ENCODE results near the gene P2RY6.
A peak's percentile ranks its signal among the peaks of the same experiment; 100 is the strongest.

Gene P2RY6

DNA sequence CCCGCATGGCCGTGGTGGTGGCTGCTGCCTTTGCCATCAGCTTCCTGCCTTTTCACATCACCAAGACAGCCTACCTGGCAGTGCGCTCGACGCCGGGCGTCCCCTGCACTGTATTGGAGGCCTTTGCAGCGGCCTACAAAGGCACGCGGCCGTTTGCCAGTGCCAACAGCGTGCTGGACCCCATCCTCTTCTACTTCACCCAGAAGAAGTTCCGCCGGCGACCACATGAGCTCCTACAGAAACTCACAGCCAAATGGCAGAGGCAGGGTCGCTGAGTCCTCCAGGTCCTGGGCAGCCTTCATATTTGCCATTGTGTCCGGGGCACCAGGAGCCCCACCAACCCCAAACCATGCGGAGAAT is 25.1 kb downstream of the P2RY6 start:
- DNase-seq (ENCODE audit: low read depth), result no peak

DNA sequence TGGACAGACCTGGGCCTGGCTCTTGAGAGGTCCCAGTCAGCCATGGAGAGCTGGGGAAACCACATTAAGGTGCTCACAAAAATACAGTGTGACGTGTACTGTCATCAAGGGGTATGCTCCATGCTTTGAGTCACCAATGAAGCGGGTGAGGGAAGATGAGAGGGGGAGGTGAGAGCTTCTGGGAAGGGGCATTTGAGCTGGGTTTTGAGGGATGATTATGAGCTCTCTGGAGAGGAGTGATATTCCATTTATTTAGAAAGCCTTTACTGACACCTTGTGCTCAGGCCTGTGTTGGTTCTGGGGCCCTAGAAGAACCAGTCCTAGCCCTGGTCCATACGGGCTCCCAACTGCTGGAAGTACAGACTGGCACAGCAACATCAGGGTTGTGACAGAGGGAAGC is 25.6 kb downstream of the P2RY6 start:
- DNase-seq (ENCODE audit: low read depth), result no peak

DNA sequence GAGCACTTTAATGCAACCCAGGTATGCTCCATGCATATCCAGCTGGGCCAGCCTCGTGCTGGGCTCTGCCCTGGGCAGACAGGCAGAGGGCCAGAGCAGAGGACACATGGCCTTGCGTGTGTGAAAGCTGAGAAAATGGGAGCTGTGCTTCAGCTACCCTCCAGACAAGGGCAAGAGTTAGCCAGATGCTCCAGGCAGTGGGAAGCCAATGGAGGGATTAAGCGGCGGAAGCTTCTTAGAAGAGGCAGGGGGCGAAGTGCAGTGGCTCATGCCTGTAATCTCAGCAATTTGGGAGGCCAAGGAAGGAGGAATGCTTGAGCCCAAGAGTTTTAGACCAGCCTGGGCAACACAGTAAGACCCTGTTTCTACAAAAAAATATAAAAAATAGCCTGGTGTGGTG is 26.1 kb downstream of the P2RY6 start:
- DNase-seq (ENCODE audit: low read depth), result no peak

DNA sequence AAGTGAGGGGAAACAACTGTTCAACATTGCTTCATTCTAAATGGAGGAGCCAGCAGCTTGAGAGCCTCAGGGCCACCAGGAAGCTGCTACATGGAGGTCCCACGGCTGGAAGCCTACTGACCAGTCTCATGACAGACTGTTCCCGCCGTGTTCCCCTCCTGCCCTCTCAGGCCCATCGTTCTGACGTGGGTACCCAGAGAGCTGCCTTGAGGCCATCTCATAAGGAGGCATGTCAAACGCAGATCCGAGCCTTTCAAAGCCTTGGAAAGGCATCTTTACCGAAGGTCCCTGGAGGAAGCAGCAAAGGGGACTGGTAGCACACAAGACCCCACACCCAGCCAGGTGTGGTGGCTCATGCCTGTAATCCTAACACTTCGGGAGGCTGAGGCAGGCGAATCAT is 27.6 kb downstream of the P2RY6 start:
- no peak for DNase-seq (ENCODE audit: low read depth)

DNA sequence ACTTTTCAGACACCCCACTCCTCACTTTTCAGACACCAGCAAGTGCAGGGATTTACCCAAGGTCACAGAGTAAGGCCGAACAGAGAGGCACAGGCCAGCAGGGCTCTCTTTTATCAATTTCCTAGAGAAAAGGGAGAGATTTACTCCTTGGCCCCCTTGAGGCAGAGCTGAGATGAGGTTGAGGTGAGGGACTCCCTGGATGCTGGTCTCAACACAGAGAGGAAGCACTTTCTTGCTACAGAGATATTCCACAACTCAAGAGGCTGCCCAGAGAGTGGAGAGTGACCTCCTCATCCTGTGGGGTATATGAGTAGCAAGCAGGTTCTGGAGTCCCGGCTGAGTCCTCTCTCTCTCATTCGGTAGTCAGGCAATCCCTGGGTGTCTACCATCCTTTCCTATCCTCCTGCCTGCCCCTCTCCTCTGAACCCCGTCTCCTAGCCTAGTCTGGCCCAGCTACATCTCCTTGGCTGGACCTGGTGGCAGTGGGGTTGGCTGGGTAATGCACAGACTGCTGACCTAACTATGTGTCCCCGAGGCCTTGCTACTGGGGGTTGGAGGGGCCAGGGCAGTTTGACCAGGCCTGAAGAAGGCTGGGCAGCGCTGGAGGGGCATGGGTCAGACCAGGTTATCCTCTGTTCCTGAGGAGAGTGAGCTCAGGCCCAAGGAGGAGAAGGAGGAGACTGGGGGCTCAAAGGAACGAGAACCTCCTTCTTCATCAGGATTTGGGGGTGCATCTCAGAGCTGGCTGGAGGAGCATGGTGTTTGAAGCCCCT is 34.1 kb downstream of the P2RY6 start:
- DNase-seq (ENCODE audit: low read depth), result no peak

DNA sequence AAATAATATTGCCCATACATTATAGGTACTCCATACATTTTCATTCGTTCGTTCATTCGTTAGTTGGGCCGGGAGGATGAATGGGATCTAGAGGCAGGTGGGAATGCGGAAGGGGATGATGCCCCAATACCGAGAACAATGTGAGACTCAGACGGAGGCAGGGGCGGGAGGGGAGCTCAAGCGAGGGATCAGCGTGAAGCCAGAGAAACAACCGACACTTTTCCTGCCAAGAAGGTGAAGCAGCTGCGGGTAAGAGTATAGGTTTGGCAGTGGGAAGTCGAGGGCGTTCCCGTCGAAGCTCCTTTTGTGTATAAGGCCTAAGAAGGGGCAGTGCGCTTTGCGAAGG is 34.8 kb downstream of the P2RY6 start:
- no peak for DNase-seq (ENCODE audit: low read depth)

DNA sequence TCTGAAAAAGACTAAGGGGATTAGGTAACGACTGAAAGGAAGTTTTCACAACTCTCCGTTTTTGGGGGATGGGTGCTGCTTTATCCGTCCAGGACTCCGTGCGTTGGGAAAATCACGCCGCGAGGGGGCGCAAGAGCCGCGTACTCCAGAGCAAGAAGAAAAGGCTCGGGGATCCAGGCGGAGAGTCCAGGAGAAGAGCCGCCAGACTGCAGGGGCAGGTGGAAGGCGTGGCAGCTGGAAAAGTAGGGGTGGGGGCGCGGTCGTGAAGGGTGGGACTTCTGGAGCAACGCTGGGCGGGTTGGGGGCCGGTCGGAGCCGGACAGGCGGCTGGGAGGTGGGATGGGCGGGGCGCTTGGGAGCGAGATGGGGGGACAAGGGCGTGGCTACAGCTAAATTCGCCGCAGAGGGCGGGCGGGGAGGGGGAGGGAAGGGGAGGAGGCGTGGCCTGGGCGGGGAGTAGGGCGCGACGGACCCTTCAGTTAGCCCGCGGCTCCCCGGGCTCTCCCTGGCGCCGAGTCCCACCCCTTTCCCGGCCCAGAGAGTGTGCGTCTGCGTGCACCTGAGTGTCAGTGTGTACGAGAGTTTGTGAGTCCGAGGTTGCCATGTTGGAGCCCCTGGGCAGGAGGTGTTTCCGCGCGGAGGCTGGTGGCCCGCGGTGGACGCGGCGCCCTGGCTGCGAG is 35.3 kb downstream of the P2RY6 start:
- DNase-seq (ENCODE audit: low read depth), result peak; percentile 89

DNA sequence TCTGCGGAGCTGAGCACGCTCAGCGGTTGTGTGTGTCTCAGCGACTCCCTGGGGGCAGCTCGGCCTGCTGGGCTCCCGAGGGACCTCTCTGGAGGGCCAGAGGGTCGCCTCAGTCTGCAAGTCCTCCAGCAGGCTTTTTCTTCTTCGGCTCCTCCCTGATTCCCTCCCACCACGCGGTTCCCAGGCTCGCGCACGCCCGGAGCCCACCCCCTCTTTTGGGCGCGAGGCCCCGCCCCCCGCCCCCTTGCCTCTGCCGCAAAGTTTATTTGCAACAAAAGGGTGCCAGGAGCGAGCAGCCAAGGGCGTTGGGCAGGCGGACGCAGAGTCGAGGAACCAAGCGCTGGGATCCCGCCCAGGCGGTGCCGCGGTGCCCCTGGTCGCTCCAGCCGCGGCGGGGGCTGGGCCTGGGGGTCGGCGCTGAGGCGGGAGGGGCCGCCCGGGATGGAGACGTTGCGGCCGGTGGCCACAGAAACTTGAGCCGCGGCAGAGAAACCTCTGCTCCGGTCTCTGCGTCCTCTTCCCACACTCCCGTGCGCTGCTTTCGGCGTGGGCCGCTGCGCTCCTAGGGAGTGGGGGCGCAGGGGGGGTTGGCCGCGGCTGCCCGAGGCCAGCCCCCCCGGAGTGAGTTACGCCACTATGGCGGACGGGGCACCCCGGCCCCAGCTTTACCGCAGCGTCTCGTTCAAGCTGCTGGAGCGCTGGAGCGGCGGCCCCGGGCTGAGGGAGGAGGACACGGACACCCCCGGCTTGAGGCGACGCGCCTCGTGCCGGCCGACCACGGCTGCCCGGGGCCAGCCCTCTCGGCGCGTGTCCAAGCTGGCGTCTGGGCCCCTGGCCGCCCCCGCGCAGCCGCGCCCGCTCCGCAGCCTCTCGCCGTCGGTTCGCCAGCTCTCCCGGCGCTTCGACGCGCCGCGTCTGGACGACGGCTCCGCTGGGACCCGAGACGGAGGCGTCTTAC is 36.1 kb downstream of the P2RY6 start, which contains the start of gene ARHGEF17:
TSS of gene ARHGEF17 (plus strand) at position 274 of the 958 bp plus-strand sequence. CDS start at position 637, 363 bp downstream.
- DNase-seq (ENCODE audit: low read depth), result no peak

DNA sequence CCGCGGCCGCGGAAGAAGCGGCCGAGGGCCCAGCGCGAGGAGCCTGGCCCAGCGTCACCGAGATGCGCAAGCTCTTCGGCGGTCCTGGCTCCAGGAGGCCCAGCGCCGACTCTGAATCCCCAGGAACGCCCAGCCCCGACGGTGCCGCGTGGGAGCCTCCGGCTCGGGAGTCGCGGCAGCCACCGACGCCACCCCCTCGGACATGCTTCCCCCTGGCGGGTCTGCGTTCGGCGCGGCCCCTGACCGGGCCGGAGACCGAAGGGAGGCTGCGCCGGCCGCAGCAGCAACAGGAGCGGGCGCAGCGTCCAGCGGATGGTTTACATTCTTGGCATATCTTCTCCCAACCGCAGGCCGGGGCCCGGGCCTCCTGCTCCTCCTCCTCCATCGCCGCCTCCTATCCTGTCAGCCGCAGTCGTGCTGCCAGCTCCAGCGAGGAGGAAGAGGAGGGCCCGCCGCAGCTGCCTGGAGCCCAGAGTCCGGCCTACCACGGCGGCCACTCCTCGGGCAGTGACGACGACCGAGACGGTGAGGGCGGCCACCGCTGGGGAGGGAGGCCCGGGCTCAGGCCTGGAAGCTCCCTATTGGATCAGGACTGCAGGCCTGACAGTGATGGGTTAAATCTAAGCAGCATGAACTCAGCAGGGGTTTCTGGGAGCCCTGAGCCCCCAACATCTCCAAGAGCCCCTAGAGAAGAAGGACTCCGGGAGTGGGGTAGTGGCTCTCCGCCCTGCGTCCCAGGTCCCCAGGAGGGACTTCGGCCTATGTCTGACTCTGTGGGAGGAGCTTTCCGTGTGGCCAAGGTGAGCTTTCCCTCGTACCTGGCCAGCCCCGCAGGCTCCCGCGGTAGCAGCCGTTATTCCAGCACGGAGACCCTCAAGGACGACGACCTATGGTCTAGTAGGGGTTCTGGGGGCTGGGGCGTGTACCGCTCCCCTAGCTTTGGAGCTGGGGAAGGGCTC is 37.1 kb downstream of the P2RY6 start:
- DNase-seq (ENCODE audit: low read depth), result no peak

DNA sequence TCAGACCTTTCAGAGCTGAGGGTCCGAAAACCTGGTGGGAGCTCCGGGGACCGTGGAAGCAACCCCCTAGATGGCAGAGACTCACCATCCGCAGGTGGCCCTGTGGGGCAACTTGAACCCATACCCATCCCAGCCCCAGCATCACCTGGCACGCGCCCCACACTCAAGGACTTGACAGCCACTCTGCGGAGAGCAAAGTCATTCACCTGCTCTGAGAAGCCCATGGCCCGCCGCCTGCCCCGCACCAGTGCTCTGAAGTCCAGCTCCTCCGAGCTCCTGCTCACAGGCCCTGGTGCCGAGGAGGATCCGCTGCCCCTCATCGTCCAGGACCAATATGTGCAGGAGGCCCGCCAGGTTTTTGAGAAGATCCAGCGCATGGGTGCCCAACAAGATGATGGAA is 37.9 kb downstream of the P2RY6 start:
- DNase-seq (ENCODE audit: low read depth), result no peak

DNA sequence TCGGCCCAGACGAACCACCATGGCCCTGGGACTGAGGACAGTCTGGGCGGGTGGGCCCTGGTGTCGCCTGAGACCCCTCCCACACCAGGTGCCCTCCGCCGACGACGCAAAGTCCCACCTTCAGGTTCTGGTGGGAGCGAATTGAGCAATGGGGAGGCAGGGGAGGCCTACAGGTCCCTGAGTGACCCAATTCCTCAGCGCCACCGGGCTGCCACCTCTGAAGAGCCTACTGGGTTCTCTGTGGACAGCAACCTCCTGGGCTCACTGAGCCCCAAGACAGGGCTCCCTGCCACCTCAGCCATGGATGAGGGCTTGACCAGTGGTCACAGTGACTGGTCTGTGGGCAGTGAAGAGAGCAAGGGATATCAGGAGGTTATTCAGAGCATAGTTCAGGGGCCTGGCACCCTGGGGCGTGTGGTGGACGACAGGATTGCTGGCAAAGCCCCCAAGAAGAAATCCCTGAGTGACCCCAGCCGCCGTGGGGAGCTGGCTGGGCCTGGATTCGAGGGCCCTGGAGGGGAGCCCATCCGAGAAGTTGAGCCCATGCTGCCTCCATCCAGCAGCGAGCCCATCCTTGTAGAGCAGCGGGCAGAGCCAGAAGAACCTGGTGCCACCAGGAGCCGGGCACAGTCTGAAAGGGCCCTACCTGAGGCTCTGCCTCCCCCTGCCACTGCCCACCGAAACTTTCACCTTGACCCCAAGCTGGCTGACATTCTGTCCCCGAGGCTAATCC is 38.7 kb downstream of the P2RY6 start:
- DNase-seq (ENCODE audit: low read depth), result no peak

DNA sequence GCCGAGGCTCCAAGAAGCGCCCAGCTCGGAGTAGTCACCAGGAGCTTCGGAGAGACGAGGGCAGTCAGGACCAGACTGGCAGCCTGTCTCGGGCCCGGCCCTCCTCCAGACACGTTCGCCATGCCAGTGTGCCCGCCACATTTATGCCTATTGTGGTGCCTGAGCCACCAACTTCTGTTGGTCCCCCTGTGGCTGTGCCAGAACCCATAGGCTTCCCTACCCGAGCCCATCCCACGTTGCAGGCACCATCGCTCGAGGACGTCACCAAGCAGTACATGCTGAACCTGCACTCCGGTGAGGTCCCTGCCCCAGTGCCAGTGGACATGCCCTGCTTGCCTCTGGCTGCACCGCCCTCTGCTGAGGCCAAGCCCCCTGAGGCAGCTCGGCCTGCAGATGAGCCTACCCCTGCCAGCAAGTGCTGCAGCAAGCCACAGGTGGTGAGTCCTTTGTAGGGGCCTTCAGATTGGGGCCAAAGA is 39.3 kb downstream of the P2RY6 start:
- DNase-seq (ENCODE audit: low read depth), result no peak

DNA sequence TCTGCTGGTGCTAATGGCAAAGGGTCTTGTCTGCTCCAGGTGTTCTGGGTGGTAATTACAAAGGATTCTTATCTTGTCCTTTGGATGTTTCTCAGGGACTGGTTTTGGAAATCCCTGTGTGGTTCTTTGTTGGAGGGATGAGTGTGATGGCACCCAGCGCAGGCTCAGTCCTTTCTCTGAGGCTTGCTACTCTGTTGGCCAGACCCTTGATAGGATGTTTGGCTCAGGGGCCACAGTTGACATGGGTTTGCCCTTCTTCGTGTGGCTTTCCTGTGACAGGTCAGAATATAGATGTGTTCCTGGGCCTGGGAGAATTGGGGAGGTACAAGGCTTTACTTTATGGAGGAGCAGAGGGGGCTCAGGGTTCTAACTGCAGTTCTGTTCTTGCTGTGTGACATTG is 39.9 kb downstream of the P2RY6 start:
- DNase-seq (ENCODE audit: low read depth), result no peak

DNA sequence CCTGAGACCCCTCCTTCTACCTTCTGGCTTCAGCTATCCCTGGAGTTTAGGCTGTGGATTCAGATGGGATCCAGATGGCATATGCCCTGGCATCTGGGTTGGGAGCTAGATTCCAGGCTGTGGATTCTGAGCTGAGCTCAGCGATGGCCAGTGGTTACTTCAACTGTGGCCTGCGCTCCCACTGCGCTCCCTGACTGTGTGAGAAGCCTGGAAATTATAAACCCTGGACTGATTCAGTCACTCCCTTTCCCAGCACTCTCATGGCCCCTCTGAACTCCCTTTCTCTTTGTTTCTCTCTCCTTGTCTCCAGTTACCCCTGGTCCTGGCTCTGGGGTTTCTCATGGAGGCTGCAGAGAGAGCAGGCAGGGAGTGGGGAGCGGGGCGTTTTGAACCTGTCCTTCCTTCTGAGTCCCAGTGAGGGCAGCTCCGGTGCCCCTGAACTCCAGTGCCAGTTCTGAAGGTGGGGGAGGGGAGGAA is 40.8 kb downstream of the P2RY6 start:
- no peak for DNase-seq (ENCODE audit: low read depth)

DNA sequence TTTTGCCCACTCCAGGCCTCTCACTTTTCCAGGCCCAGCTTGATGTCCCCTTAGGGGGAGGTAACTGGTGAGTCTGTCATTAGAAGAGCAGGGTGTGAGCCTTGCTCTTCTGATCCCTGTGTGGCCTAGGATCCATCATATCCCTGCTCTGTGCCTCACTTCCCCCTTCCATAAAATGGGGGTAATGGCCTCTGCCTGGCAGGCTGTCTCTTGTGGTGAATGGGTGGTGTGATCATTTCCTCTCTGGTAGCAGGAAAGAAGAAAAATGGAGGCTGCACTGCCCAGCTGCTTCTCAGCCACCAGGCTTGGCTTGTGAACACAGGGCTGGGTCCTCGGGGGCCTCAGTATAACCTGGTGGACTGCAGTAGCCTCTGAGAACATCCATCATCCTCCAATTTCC is 41.5 kb downstream of the P2RY6 start:
- DNase-seq (ENCODE audit: low read depth), result no peak

DNA sequence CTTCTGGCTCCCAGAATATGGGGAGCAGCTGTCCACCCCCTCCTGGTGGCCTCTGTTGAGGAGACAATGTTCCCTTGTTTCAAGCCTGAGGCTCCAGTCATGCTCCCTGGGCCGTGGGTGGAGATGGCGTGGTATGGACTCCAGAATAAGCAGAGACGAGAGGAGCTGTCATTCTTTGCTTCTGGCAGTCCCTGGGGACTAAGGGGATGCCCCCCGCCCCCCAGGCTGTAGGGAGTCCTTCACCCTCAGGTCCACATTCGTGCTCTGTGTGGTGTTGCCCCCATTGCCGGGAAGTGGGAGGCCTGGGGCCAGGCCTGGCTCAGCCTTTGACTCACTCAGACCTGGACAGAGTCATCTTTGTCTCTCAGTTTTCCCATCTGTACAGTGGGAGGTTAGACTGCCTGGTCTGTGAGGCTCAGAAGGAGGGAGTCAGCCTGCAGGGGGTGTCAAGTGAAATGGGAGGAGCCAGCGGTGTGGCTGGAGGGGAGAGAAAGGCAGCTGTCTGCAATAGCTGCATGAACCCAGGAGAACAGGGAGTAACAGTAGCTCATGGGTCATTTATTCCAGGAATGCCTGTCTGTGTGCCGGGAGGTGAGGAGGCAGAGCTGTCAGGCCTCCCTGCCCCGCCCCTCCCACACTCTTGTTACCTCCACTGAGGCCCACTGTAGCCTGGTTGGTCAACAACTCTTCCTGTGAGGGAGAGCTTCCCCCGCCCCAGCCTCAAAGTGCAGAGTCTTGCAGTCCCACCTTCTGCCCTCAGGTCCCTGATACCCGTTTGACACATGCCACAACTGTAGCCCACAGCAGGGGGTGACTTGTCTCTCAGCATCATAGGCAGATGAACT is 42.2 kb downstream of the P2RY6 start:
- no peak for DNase-seq (ENCODE audit: low read depth)

DNA sequence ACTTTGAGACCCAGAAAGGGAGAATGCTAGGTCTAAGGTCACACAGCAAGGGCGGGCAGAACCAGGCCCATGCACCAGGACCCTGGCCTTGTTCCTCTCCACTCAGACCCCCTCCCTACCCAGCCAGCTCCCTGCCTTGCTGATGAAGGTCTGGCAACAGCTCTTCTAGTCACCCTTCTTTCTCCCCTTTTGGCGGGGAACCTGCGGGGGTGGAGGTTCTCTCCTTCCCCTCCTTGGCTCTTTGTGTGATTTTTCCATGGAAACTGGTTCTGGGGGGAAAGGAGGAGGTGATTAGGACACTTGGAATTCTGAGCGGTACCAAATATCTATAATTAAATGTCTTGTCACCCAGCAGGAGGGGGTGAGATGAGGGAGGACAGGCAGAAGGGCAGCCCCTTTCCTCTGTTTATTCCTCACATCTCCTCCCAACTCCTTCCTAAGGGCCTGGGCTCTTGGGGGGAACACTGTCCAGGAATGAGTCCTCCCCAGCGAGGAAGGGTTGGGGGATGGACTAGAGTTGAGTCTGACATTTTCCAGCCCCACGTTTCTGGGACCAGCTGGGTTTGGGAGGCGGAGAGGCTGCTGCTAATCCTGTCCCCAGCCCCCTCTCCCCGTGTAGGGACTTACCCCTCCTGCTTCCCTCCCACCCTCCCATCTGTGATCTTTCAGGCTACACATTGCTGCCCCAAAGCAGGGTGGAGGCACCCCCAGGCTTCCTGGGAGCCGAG is 43.3 kb downstream of the P2RY6 start:
- DNase-seq (ENCODE audit: low read depth), result no peak

DNA sequence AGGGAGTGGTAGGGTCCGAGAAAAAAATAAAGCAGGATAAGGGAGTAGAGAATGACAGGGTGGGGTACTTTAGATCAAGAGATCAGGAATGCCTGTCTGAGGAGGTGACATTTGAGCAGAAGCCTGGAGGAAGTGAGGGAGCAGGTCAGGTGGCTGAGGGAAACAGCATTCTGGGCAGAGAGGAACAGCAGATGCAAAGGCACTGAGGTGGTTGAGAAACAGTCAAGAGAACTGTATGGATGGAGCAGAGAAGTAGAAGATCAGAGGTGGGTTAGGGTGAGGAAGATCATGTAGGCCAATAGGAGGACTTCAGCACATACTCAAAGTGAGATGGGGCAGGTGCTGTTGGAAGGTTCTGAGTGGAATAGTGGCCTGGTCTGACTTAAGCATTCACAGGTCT is 44.3 kb downstream of the P2RY6 start:
- DNase-seq (ENCODE audit: low read depth), result no peak

DNA sequence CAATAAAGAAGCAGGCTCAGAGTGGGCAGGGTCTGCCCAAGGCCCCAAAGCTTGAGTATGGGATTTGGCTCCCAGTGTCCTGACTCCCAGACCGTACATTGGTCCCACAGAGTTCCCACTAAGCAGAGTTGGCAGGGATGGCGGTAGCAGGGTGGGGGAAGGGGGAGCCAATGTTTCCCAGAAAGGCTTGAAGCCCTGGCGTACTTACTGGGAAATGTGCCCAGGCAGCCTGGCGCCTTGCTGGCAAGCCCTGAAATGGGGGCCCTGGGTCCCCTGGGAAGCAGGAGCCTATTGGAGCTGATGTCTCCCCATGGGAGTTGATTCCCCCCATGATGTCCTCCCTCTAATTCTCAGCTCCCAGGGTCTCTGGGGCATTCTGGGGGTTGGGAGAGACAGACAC is 45.2 kb downstream of the P2RY6 start:
- DNase-seq (ENCODE audit: low read depth), result no peak

All from activated T-cell treated with anti-CD3 and anti-CD28 coated beads for 48 hours (primary cell).